Panc1 (cell line): ENCODE measurements around the gene NEURL1B.

Source experiments
- POLR2AphosphoS5 ChIP-seq: IDR thresholded peaks from 2 replicates; pipeline ENCODE4 v1.6.1; 2012; ENCODE audit warnings: mild to moderate bottlenecking, low read depth, low read length, moderate library complexity
- SIN3A ChIP-seq: IDR thresholded peaks from 2 replicates; pipeline ENCODE4 v1.6.1; 2012; ENCODE audit warnings: low read depth, mild to moderate bottlenecking, low read length, moderate library complexity, borderline replicate concordance; ENCODE audit not compliant: insufficient read depth
- TF ChIP-seq, protein P1 (sequence below): fragments of 450-650 bp; IDR thresholded peaks from 2 replicates; pipeline ENCODE4 v1.5.1; 2017; ENCODE audit warnings: mild to moderate bottlenecking

DNA sequence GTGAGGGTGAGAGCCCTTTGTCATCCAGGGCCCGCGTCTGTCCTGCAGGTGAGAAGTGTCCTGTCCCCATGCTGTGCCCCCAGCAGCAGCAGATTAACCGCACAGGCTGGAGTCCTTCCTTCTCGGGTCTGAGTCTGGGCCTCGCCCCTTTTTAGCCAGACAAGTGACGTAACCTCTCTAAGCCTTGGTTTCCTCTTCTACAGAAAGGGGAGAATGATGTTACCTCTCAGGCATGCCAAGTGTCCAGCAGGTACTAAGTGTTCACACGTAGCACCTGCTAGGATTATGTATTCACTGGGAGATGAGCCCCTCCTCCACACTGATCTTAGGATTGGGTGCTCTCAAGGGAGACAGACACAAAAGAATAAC, 6.9 kb downstream of the NEURL1B start:
- TF ChIP-seq, protein P1, sequence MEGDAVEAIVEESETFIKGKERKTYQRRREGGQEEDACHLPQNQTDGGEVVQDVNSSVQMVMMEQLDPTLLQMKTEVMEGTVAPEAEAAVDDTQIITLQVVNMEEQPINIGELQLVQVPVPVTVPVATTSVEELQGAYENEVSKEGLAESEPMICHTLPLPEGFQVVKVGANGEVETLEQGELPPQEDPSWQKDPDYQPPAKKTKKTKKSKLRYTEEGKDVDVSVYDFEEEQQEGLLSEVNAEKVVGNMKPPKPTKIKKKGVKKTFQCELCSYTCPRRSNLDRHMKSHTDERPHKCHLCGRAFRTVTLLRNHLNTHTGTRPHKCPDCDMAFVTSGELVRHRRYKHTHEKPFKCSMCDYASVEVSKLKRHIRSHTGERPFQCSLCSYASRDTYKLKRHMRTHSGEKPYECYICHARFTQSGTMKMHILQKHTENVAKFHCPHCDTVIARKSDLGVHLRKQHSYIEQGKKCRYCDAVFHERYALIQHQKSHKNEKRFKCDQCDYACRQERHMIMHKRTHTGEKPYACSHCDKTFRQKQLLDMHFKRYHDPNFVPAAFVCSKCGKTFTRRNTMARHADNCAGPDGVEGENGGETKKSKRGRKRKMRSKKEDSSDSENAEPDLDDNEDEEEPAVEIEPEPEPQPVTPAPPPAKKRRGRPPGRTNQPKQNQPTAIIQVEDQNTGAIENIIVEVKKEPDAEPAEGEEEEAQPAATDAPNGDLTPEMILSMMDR = no peak
- TF ChIP-seq POLR2AphosphoS5 (no peak), SIN3A (no peak)
